ELF-1 (cell line): ENCODE measurements around the gene ACVR2A.

Experiments
- DNase-seq: peaks from one replicate; pipeline ENCODE4 v3.0.0-alpha.2; 2016; ENCODE audit warnings: low read depth, low spot score

The ACVR2A gene

GRCh38 chr2:147855316-147855715, 10.5 kb downstream of the ACVR2A start:
- DNase-seq: no peak

- no peak for DNase-seq
These were observed 11.1 kb downstream of the ACVR2A start for GRCh38 chr2:147855977-147856376.

GRCh38 chr2:147860009-147860408, 15.2 kb downstream of the ACVR2A start:
- no peak for DNase-seq

GRCh38 chr2:147862859-147863516, 18.2 kb downstream of the ACVR2A start:
- no peak for DNase-seq

- DNase-seq: no peak
These were observed 19.0 kb downstream of the ACVR2A start for GRCh38 chr2:147863835-147864234.

GRCh38 chr2:147865560-147865959, 20.7 kb downstream of the ACVR2A start:
- DNase-seq: no peak

GRCh38 chr2:147867050-147867449, 22.2 kb downstream of the ACVR2A start:
- DNase-seq: no peak

GRCh38 chr2:147869934-147870333, 25.1 kb downstream of the ACVR2A start:
- no peak for DNase-seq

GRCh38 chr2:147872967-147873366, 28.1 kb downstream of the ACVR2A start:
- DNase-seq: no peak

GRCh38 chr2:147873859-147874483, 29.1 kb downstream of the ACVR2A start:
- no peak for DNase-seq

GRCh38 chr2:147879846-147880245, 35.0 kb downstream of the ACVR2A start:
- DNase-seq: no peak

- no peak for DNase-seq
These were observed 37.8 kb downstream of the ACVR2A start for GRCh38 chr2:147882631-147883030.

- no peak for DNase-seq
These were observed 40.0 kb downstream of the ACVR2A start for GRCh38 chr2:147884830-147885229.

GRCh38 chr2:147886136-147886535, 41.3 kb downstream of the ACVR2A start:
- no peak for DNase-seq

- no peak for DNase-seq
These were observed 43.9 kb downstream of the ACVR2A start for GRCh38 chr2:147888680-147889079.

GRCh38 chr2:147904051-147904450, 59.2 kb downstream of the ACVR2A start:
- no peak for DNase-seq

GRCh38 chr2:147909178-147909577, 64.3 kb downstream of the ACVR2A start:
- no peak for DNase-seq

- peak; percentile 8 for DNase-seq
These were observed 66.2 kb downstream of the ACVR2A start for GRCh38 chr2:147910990-147911473.

GRCh38 chr2:147913701-147914480, 69.1 kb downstream of the ACVR2A start:
- DNase-seq: no peak

- DNase-seq: no peak
These were observed 71.2 kb downstream of the ACVR2A start for GRCh38 chr2:147916067-147916466.

- DNase-seq: no peak
These were observed 71.9 kb downstream of the ACVR2A start for GRCh38 chr2:147916723-147917122.

GRCh38 chr2:147917161-147917560, 72.3 kb downstream of the ACVR2A start:
- DNase-seq: no peak

GRCh38 chr2:147923846-147924245, 79.0 kb downstream of the ACVR2A start:
- DNase-seq: no peak
